Measurements from ENCODE around the gene RAB6C. TPM values are rescaled to one million over a fixed set of nuclear protein-coding genes. Genes with fewer than 3 reads are reported as not detected.
"Not testable (repeated sequence)": the region's sequence is repeated elsewhere in the genome, so short reads cannot be mapped to it uniquely, and the experiment has no call there.

RAB6C gene
- total RNA-seq, 1 donor from 2014 or later, result 0.07 TPM

- H3K36me3 Mint-ChIP-seq, result no peaks in the 10 kb centered on the region
- Histone ChIP-seq H3F3A (ENCODE audit: low read depth) (no peaks in the 10 kb centered on the region), H3K79me2 (ENCODE audit: low read depth) (no peaks in the 10 kb centered on the region), H3K4me2 (no peak overlapping the region), H3K27ac (no peak overlapping the region), H3K4me1 (no peaks in the 10 kb centered on the region), H3K27me3 (peaks cover 95% of the 10 kb centered on the region), H3K4me3 (no peak overlapping the region), H3K9me3 (ENCODE audit: low read depth) (no peaks in the 10 kb centered on the region), H3K9ac (no peak overlapping the region), H2AFZ (replicated peaks) (no peak overlapping the region), H4K20me1 (ENCODE audit: low read depth) (no peaks in the 10 kb centered on the region), H3K36me3 (no peaks in the 10 kb centered on the region)
- peaks cover 19% of the 10 kb centered on the region for H3K27me3 Mint-ChIP-seq (ENCODE audit: insufficient read depth, low read depth)
- TF ChIP-seq CTCF (IDR thresholded peaks at IDR 0.05), result no peak
- TF ChIP-seq EZH2 (IDR thresholded peaks at IDR 0.05), result no peak
- TF ChIP-seq EZH2phosphoT487 (IDR thresholded peaks at IDR 0.05), result no peak
- H3K9me3 Mint-ChIP-seq, result no peaks in the 10 kb centered on the region
- H3K4me1 Mint-ChIP-seq, result peaks cover 3% of the 10 kb centered on the region
- H3K27ac Mint-ChIP-seq, result no peak overlapping the region
- no peak for DNase-seq (ENCODE audit: low spot score)
- no peak overlapping the region for H3K4me3 Mint-ChIP-seq
Observed at GRCh38 chr2:129984426-129984825, 5.0 kb downstream of the RAB6C start.

GRCh38 chr2:129992415-129993006 is 13.0 kb downstream of the RAB6C start:
- Histone ChIP-seq H3K4me2 (peak overlapping the region; percentile 66), H2AFZ (replicated peaks) (peak overlapping the region; percentile 17), H3K4me3 (peak overlapping the region; percentile 38), H3K27me3 (peaks cover 63% of the 10 kb centered on the region)
- H3K36me3 ChIP-seq; H3K27ac ChIP-seq; H3F3A ChIP-seq (ENCODE audit: low read depth); H3K4me1 ChIP-seq; H3K4me1 Mint-ChIP-seq; H3K9me3 Mint-ChIP-seq; DNase-seq (ENCODE audit: low spot score); H3K36me3 Mint-ChIP-seq; H4K20me1 ChIP-seq (ENCODE audit: low read depth); H3K9ac ChIP-seq; H3K9me3 ChIP-seq (ENCODE audit: low read depth); H3K27ac Mint-ChIP-seq; H3K79me2 ChIP-seq (ENCODE audit: low read depth): not testable (repeated sequence)
- H3K4me3 Mint-ChIP-seq, result peak overlapping the region; percentile 58
- peaks cover 34% of the 10 kb centered on the region for H3K27me3 Mint-ChIP-seq (ENCODE audit: insufficient read depth, low read depth)

GRCh38 chr2:129993151-129993550 is 13.7 kb downstream of the RAB6C start:
- not testable (repeated sequence) for H3K9me3 Mint-ChIP-seq; H3K4me1 Mint-ChIP-seq; H3F3A ChIP-seq (ENCODE audit: low read depth); H3K36me3 ChIP-seq; H3K4me1 ChIP-seq; H3K36me3 Mint-ChIP-seq; H3K27ac Mint-ChIP-seq; H3K27ac ChIP-seq; H3K79me2 ChIP-seq (ENCODE audit: low read depth); H3K9me3 ChIP-seq (ENCODE audit: low read depth); H4K20me1 ChIP-seq (ENCODE audit: low read depth); H3K9ac ChIP-seq
- Histone ChIP-seq H3K27me3 (peaks cover 56% of the 10 kb centered on the region), H3K4me3 (peak overlapping the region; percentile 38), H2AFZ (replicated peaks) (peak overlapping the region; percentile 17), H3K4me2 (peak overlapping the region; percentile 66)
- DNase-seq (ENCODE audit: low spot score), result peak; percentile 7
- H3K27me3 Mint-ChIP-seq (ENCODE audit: insufficient read depth, low read depth), result peaks cover 32% of the 10 kb centered on the region
- H3K4me3 Mint-ChIP-seq, result peak overlapping the region; percentile 60

- H3K36me3 ChIP-seq; H3K9me3 Mint-ChIP-seq; H3K4me1 ChIP-seq; DNase-seq (ENCODE audit: low spot score); H4K20me1 ChIP-seq (ENCODE audit: low read depth); H3K4me3 Mint-ChIP-seq; H3K27ac Mint-ChIP-seq; H3K79me2 ChIP-seq (ENCODE audit: low read depth); H3K4me3 ChIP-seq; H3F3A ChIP-seq (ENCODE audit: low read depth); H3K9ac ChIP-seq; H3K36me3 Mint-ChIP-seq; H3K27ac ChIP-seq; H3K4me2 ChIP-seq; H3K9me3 ChIP-seq (ENCODE audit: low read depth); H3K4me1 Mint-ChIP-seq; H2AFZ ChIP-seq (replicated peaks): not testable (repeated sequence)
- peaks cover 29% of the 10 kb centered on the region for H3K27me3 ChIP-seq
- peaks cover 14% of the 10 kb centered on the region for H3K27me3 Mint-ChIP-seq (ENCODE audit: insufficient read depth, low read depth)
Observed at GRCh38 chr2:129996657-129997237, 17.3 kb downstream of the RAB6C start.

- not testable (repeated sequence) for H3K27me3 Mint-ChIP-seq (ENCODE audit: insufficient read depth, low read depth); H3K27ac ChIP-seq; H3K27ac Mint-ChIP-seq; H3K4me1 ChIP-seq; H4K20me1 ChIP-seq (ENCODE audit: low read depth); H3K79me2 ChIP-seq (ENCODE audit: low read depth); H3K4me3 Mint-ChIP-seq; H3K4me1 Mint-ChIP-seq; H3K4me2 ChIP-seq; H3K9me3 ChIP-seq (ENCODE audit: low read depth); H3K36me3 ChIP-seq; H3K9me3 Mint-ChIP-seq; H3K36me3 Mint-ChIP-seq; H3F3A ChIP-seq (ENCODE audit: low read depth); H2AFZ ChIP-seq (replicated peaks); H3K9ac ChIP-seq; H3K4me3 ChIP-seq; DNase-seq (ENCODE audit: low spot score)
- H3K27me3 ChIP-seq, result peaks cover 25% of the 10 kb centered on the region
Observed at GRCh38 chr2:129998771-129999170, 19.3 kb downstream of the RAB6C start.

Data from neural progenitor cell (in vitro differentiated cells).